Measurements from ENCODE around the gene TCF3. TPM values are rescaled to one million over a fixed set of nuclear protein-coding genes. Genes with fewer than 3 reads are reported as not detected.

The TCF3 gene
- total RNA-seq, 1 experiment from 2014 or later: 304 TPM

DNA sequence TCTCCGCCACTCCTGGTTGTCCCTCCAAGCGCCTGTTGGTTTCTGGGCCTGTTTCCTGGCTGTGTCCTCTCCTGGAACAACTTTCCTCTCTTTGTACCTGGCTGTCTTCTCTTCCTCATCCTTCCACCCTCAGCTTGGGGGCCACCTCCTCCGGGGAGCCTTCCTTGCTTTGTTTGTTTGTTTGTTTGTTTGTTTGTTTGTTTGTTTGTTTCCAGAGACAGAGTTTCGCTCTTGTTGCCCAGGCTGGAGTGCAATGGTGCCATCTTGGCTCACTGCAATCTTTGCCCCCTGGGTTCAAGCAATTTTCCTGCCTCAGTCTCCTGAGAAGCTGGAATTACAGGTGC is 6.6 kb upstream of the TCF3 start:
- no peak overlapping the region for H3K56ac ChIP-seq (ENCODE audit: insufficient read length, low read depth, low read length)
- no peaks in the 10 kb centered on the region for H4K20me1 ChIP-seq (ENCODE audit: control insufficient read depth, insufficient read depth, insufficient read length)
- H4K5ac ChIP-seq (ENCODE audit: insufficient read length, low read depth, low read length): no peak overlapping the region
- no peak overlapping the region for H3K14ac ChIP-seq (ENCODE audit: insufficient read depth, low read length)
- Mint-ChIP-seq H3K9me3 (peaks cover 7 to 9% of the 10 kb centered on the region in 2 experiments; a peak in 4 of 5 replicates), H3K4me3 (no peak overlapping the region), H3K27ac (peak overlapping the region in 1 of 3 experiments; percentile 37; a peak in 1 of 7 replicates), H3K4me1 (peaks cover 3 to 17% of the 10 kb centered on the region in 2 experiments; a peak in 2 of 4 replicates), H3K36me3 (ENCODE audit: insufficient read depth in 1 of 3, low read depth in 3 of 3) (peaks cover 0 to 5% (median 1%) of the 10 kb centered on the region in 3 experiments; a peak in 5 of 7 replicates), H3K27me3 (ENCODE audit: low read depth) (peaks cover 29% of the 10 kb centered on the region)
- no CpG with 5 or more reads among the region's 4 CpGs for WGBS (ENCODE audit: extremely low coverage, insufficient read length, low lambda C conversion rate)
- H2BK120ac ChIP-seq (ENCODE audit: low read depth, low read length, poor library complexity, severe bottlenecking): no peak overlapping the region
- no peak overlapping the region for H3K4ac ChIP-seq (ENCODE audit: low read depth, low read length)
- DNase-seq: no peak
- no peaks in the 10 kb centered on the region for H3K79me2 ChIP-seq (ENCODE audit: insufficient read depth, low read length)
- no peak overlapping the region for H3K18ac ChIP-seq (ENCODE audit: insufficient read length, low read depth, low read length)
- H2BK12ac ChIP-seq (ENCODE audit: insufficient read length, low read depth, low read length): no peak overlapping the region
- H3K4me2 ChIP-seq (ENCODE audit: insufficient read depth, insufficient read length, low read length): no peak overlapping the region
- H3K4me1 ChIP-seq (ENCODE audit: insufficient read depth, low read length): no peaks in the 10 kb centered on the region
- H3K9me3 ChIP-seq (ENCODE audit: control insufficient read depth, low read depth, low read length): no peaks in the 10 kb centered on the region
- H2AK5ac ChIP-seq (ENCODE audit: insufficient read length, low read length): no peak overlapping the region
- no peak overlapping the region for H3K23ac ChIP-seq (ENCODE audit: insufficient read length, low read depth, low read length)
- no peaks in the 10 kb centered on the region for H3K23me2 ChIP-seq (ENCODE audit: insufficient read length, low read depth, low read length, poor library complexity, severe bottlenecking)
- no peak overlapping the region for H2BK5ac ChIP-seq (ENCODE audit: insufficient read length, low read length)
- H3K27ac ChIP-seq (ENCODE audit: insufficient read length, low read depth, low read length): no peak overlapping the region
- H3T11ph ChIP-seq (ENCODE audit: low read length): no peak overlapping the region
- H2BK15ac ChIP-seq (ENCODE audit: low read depth, low read length): no peak overlapping the region
- no peaks in the 10 kb centered on the region for H3K79me1 ChIP-seq (ENCODE audit: insufficient read depth, low read depth, low read length, poor library complexity, severe bottlenecking)
- H3K27me3 ChIP-seq (ENCODE audit: insufficient read depth, low read length): no peaks in the 10 kb centered on the region
- no peak overlapping the region for H2AFZ ChIP-seq (ENCODE audit: low read length)
- no peak overlapping the region for H4K8ac ChIP-seq (replicated peaks; ENCODE audit: insufficient read length, low read depth, low read length)
- H3K9ac ChIP-seq (ENCODE audit: extremely low read depth, insufficient read length, low read length): no peak overlapping the region
- H4K91ac ChIP-seq (ENCODE audit: insufficient read length, low read depth, low read length): no peak overlapping the region
- TF ChIP-seq, protein P1, sequence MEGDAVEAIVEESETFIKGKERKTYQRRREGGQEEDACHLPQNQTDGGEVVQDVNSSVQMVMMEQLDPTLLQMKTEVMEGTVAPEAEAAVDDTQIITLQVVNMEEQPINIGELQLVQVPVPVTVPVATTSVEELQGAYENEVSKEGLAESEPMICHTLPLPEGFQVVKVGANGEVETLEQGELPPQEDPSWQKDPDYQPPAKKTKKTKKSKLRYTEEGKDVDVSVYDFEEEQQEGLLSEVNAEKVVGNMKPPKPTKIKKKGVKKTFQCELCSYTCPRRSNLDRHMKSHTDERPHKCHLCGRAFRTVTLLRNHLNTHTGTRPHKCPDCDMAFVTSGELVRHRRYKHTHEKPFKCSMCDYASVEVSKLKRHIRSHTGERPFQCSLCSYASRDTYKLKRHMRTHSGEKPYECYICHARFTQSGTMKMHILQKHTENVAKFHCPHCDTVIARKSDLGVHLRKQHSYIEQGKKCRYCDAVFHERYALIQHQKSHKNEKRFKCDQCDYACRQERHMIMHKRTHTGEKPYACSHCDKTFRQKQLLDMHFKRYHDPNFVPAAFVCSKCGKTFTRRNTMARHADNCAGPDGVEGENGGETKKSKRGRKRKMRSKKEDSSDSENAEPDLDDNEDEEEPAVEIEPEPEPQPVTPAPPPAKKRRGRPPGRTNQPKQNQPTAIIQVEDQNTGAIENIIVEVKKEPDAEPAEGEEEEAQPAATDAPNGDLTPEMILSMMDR (conservative IDR thresholded peaks at IDR 0.05): no peak
- no peak overlapping the region for H2BK20ac ChIP-seq (ENCODE audit: low read depth, low read length, poor library complexity, severe bottlenecking)

Measured in H9 (cell line).